Heart left ventricle (tissue), 13 donors: Measurements from ENCODE around the gene FAM170B.

Source experiments
- CTCF ChIP-seq, 12 donors: fragments of 200-600 bp; sonication (generic) in 4 of 12; IDR thresholded peaks; one replicate each; pipeline versions ENCODE4 v1.5.0 to v1.8.0; 2018 to 2022; ENCODE audit warnings: antibody characterized with exemption in 12 of 12, mild to moderate bottlenecking in 5 of 12
- POLR2A ChIP-seq, 2 donors: fragments of 450-650 bp; IDR thresholded peaks; one replicate each; pipeline ENCODE4 v1.6.1; 2017; ENCODE audit warnings: antibody characterized with exemption in 2 of 2, mild to moderate bottlenecking in 2 of 2, moderate library complexity in 2 of 2
- donor health status: ischemic (EF 13 %, LVEDD 7.1; RV severe dilation, severe dysfunction).
- donor health status: DM: no; HTN: yes; CAD: no.
- donor health status: DM: no; HTN: no; CAD: no.
- donor health status: ischemic (EF 25% LVEDD 6.9; RV normal size, moderate dysfunction).
- donor health status: ischemic (EF 25% LVEDD 5.7; RV mildly dilated, moderate dysfunction).
- donor health status: ischemic (EF 35%, LVEDD 5.7; RV mildly dilated, moderate dysfunction).
- donor health status: nonischemic (EF 11% LVEDD 7.7; RV severe dilation, severe dysfunction).
- donor health status: DM: yes; HTN: yes; CAD: no.
- donor health status: PGD.
- donor health status: ischemic (EF 29% LVEDD 5.4; RV normal size, mild dysfunction).
- donor health status: nonischemic (EF 23%, LVEDD 6.1; RV moderate dilation, normal function).

GRCh38 chr10:49173853-49174252 is 40.0 kb upstream of the FAM170B start:
- no peak for TF ChIP-seq POLR2A (IDR thresholded peaks at IDR 0.05)
- no peak for TF ChIP-seq CTCF (IDR thresholded peaks at IDR 0.05)
